ENCODE data around the gene SHISA6. TPM values are rescaled to one million over a fixed set of nuclear protein-coding genes. Genes with fewer than 3 reads are reported as not detected.

The SHISA6 gene
- polyA plus RNA-seq, 1 of the 3 experiments (the other 2 are of a cell fraction) = not detected

GRCh38 chr17:11441004-11441403 is 200.0 kb downstream of the SHISA6 start (continued):
- TF ChIP-seq RXRA (IDR thresholded peaks at IDR 0.05; ENCODE audit: borderline replicate concordance, low read depth) (no peak), MAX (IDR thresholded peaks at IDR 0.05; ENCODE audit: low read depth) (no peak)

GRCh38 chr17:11446316-11446715 is 205.3 kb downstream of the SHISA6 start:
- no peaks in the 10 kb centered on the region for H3K9me3 ChIP-seq
- H3K9ac ChIP-seq = no peak overlapping the region
- no peaks in the 10 kb centered on the region for H3K27me3 ChIP-seq (ENCODE audit: insufficient read depth)
- DNase-seq = no peak
- no peak overlapping the region for H2AFZ ChIP-seq (ENCODE audit: low read depth)
- no peak overlapping the region for H3K4me2 ChIP-seq
- H3F3A ChIP-seq (replicated peaks; ENCODE audit: insufficient read depth) = no peaks in the 10 kb centered on the region
- H4K20me1 ChIP-seq (ENCODE audit: insufficient read depth) = no peaks in the 10 kb centered on the region
- ChIA-PET CTCF (no interaction called here), POLR2A (no interaction called here)
- no peak overlapping the region for H3K27ac ChIP-seq (ENCODE audit: low read depth in 2 of 2, low read length in 1 of 2)
- no peaks in the 10 kb centered on the region for H3K9me2 ChIP-seq
- H3K4me1 ChIP-seq (ENCODE audit: control insufficient read depth in 1 of 2, insufficient read depth in 2 of 2, low read depth in 1 of 2, low read length in 1 of 2) = no peaks in the 10 kb centered on the region
- H3K36me3 ChIP-seq (replicated peaks in 1 of 2; ENCODE audit: control insufficient read depth in 1 of 2, insufficient read depth in 2 of 2, low read length in 1 of 2) = no peaks in the 10 kb centered on the region
- H3K4me3 ChIP-seq (ENCODE audit: low read depth in 2 of 2, low read length in 1 of 2) = no peak overlapping the region
- WGBS (ENCODE audit: low lambda C conversion rate) = 11% methylated on average over 4 of the region's 4 CpGs
- H3K79me2 ChIP-seq (ENCODE audit: insufficient read depth) = no peaks in the 10 kb centered on the region
- TF ChIP-seq, protein P1, sequence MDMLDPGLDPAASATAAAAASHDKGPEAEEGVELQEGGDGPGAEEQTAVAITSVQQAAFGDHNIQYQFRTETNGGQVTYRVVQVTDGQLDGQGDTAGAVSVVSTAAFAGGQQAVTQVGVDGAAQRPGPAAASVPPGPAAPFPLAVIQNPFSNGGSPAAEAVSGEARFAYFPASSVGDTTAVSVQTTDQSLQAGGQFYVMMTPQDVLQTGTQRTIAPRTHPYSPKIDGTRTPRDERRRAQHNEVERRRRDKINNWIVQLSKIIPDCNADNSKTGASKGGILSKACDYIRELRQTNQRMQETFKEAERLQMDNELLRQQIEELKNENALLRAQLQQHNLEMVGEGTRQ (IDR thresholded peaks at IDR 0.05; ENCODE audit: borderline replicate concordance, low read depth, low read length) = no peak
- TF ChIP-seq RCOR1 (IDR thresholded peaks at IDR 0.05; ENCODE audit: low read length) = no peak
- TF ChIP-seq MXI1 (IDR thresholded peaks at IDR 0.05; ENCODE audit: low read depth, low read length) = no peak
- no peak for TF ChIP-seq FOXM1 (IDR thresholded peaks at IDR 0.05; ENCODE audit: low read depth)
- no peak for TF ChIP-seq FOSL2 (IDR thresholded peaks at IDR 0.05; ENCODE audit: borderline replicate concordance, low read depth)
- TF ChIP-seq POLR2AphosphoS5 (IDR thresholded peaks at IDR 0.05; ENCODE audit: low read depth, low read length) = no peak
- TF ChIP-seq, protein P2, sequence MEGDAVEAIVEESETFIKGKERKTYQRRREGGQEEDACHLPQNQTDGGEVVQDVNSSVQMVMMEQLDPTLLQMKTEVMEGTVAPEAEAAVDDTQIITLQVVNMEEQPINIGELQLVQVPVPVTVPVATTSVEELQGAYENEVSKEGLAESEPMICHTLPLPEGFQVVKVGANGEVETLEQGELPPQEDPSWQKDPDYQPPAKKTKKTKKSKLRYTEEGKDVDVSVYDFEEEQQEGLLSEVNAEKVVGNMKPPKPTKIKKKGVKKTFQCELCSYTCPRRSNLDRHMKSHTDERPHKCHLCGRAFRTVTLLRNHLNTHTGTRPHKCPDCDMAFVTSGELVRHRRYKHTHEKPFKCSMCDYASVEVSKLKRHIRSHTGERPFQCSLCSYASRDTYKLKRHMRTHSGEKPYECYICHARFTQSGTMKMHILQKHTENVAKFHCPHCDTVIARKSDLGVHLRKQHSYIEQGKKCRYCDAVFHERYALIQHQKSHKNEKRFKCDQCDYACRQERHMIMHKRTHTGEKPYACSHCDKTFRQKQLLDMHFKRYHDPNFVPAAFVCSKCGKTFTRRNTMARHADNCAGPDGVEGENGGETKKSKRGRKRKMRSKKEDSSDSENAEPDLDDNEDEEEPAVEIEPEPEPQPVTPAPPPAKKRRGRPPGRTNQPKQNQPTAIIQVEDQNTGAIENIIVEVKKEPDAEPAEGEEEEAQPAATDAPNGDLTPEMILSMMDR (IDR thresholded peaks at IDR 0.05) = no peak
- TF ChIP-seq TAF1 (IDR thresholded peaks at IDR 0.05; ENCODE audit: borderline replicate concordance, low read depth, low read length) = no peak
- TF ChIP-seq SMC3 (IDR thresholded peaks at IDR 0.05; ENCODE audit: low read depth, low read length) = no peak
- no peak for TF ChIP-seq RAD21 (IDR thresholded peaks at IDR 0.05; ENCODE audit: low read length)
- TF ChIP-seq, protein P3, sequence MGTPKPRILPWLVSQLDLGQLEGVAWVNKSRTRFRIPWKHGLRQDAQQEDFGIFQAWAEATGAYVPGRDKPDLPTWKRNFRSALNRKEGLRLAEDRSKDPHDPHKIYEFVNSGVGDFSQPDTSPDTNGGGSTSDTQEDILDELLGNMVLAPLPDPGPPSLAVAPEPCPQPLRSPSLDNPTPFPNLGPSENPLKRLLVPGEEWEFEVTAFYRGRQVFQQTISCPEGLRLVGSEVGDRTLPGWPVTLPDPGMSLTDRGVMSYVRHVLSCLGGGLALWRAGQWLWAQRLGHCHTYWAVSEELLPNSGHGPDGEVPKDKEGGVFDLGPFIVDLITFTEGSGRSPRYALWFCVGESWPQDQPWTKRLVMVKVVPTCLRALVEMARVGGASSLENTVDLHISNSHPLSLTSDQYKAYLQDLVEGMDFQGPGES (IDR thresholded peaks at IDR 0.05; ENCODE audit: low read depth, low read length) = no peak
- no peak for TF ChIP-seq TEAD4 (IDR thresholded peaks at IDR 0.05; ENCODE audit: borderline replicate concordance, insufficient read depth)
- TF ChIP-seq, protein P4, sequence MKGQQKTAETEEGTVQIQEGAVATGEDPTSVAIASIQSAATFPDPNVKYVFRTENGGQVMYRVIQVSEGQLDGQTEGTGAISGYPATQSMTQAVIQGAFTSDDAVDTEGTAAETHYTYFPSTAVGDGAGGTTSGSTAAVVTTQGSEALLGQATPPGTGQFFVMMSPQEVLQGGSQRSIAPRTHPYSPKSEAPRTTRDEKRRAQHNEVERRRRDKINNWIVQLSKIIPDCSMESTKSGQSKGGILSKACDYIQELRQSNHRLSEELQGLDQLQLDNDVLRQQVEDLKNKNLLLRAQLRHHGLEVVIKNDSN (IDR thresholded peaks at IDR 0.05; ENCODE audit: borderline replicate concordance, low read depth) = no peak
- TF ChIP-seq REST (IDR thresholded peaks at IDR 0.05; ENCODE audit: low read depth, low read length) = no peak
- no peak for TF ChIP-seq ZBTB33 (IDR thresholded peaks at IDR 0.05; ENCODE audit: borderline replicate concordance, low read depth)
- TF ChIP-seq EP300 (IDR thresholded peaks at IDR 0.05; ENCODE audit: borderline replicate concordance in 1 of 2, low read depth in 1 of 2, low read length in 1 of 2) = no peak
- TF ChIP-seq GABPA (IDR thresholded peaks at IDR 0.05; ENCODE audit: low read depth) = no peak
- no peak for TF ChIP-seq PBX3 (IDR thresholded peaks at IDR 0.05)

Measured in SK-N-SH (cell line).